ENCODE results near the gene DCTN3. TPM values are rescaled to one million over a fixed set of nuclear protein-coding genes. Genes with fewer than 3 reads are reported as not detected.
A peak's percentile ranks its signal among the peaks of the same experiment; 100 is the strongest.

DCTN3 gene
- total and polyA plus RNA-seq, 10 of the 15 experiments (the other 5 are each of a cell fraction or from before 2014, with no cell fraction given) = 19.0 to 120 (median 71.8) TPM

GRCh38 chr9:34589636-34590380 is 30.5 kb downstream of the DCTN3 start, which contains the start of gene CNTFR (continued):
- no peak for TF ChIP-seq NR2C1 (IDR thresholded peaks at IDR 0.05)

- Histone ChIP-seq H2AFZ (ENCODE audit: control insufficient read depth, low read depth, low read length) (no peak overlapping the region), H3K79me2 (ENCODE audit: control insufficient read depth, insufficient read depth, low read length) (no peaks in the 10 kb centered on the region), H3K27me3 (replicated peaks in 1 of 2; ENCODE audit: control insufficient read depth in 2 of 2, insufficient read depth in 2 of 2, low read length in 1 of 2) (peaks cover 32 to 52% of the 10 kb centered on the region in 2 experiments), H3K36me3 (ENCODE audit: control insufficient read depth in 2 of 2, insufficient read depth in 2 of 2, low read length in 1 of 2) (no peaks in the 10 kb centered on the region), H3K4me2 (ENCODE audit: control insufficient read depth, insufficient read depth) (no peak overlapping the region), H4K20me1 (ENCODE audit: control insufficient read depth, insufficient read depth) (peaks cover 18% of the 10 kb centered on the region), H3K9me3 (replicated peaks; ENCODE audit: control insufficient read depth, insufficient read depth, low read length) (no peaks in the 10 kb centered on the region), H3K27ac (ENCODE audit: control insufficient read depth, insufficient read depth) (no peak overlapping the region), H3K9ac (ENCODE audit: control insufficient read depth, insufficient read depth, low read length) (no peak overlapping the region), H3K4me3 (no peak overlapping the region), H3K4me1 (ENCODE audit: control insufficient read depth, insufficient read depth, low read length) (peaks cover 2% of the 10 kb centered on the region; the same call in 1 of the 2 replicates)
- ChIA-PET POLR2A (no interaction called here), CTCF (interaction anchor here (1.0 kb wide), 1 partner anchor 183 kb away, joined by 3 read pairs; no protein-coding TSS in a partner anchor), RAD21 (ENCODE audit: unreplicated experiment) (interaction anchor here (1.2 kb wide), 1 partner anchor 185 kb away, joined by 3 read pairs; no protein-coding TSS in a partner anchor), SMC1A (ENCODE audit: uncharacterized antibody, unreplicated experiment) (no interaction called here)
- no TSS peak for BruUV-seq (replicated peaks)
- no peak for DNase-seq (ENCODE audit: low read depth, low spot score)
- ATAC-seq = no peak
- in situ Hi-C loops (cut with MboI) = no loop called here
- WGBS (ENCODE audit: insufficient coverage, insufficient replicate concordance, low lambda C conversion rate, missing lambda C conversion rate) = 26% methylated on average over 63 of the region's 86 CpGs
- TF ChIP-seq MEF2A (IDR thresholded peaks at IDR 0.05; ENCODE audit: insufficient read depth, low read depth, low read length) (no peak), HDAC6 (IDR thresholded peaks at IDR 0.05; ENCODE audit: unreplicated experiment) (peak; percentile 66)
- intact Hi-C loops (cut with micrococcal nuclease; ENCODE audit: unreplicated experiment) = no loop called here
- FAIRE-seq = no peak
Measured at GRCh38 chr9:34588671-34589635, 31.3 kb downstream of the DCTN3 start.

Measured in GM12878 (cell line).